ENCODE measurements around the gene CHST12. TPM values are rescaled to one million over a fixed set of nuclear protein-coding genes. Genes with fewer than 3 reads are reported as not detected.

The CHST12 gene
- total RNA-seq, 1 experiment from 2014 or later: 19.3 TPM

DNA sequence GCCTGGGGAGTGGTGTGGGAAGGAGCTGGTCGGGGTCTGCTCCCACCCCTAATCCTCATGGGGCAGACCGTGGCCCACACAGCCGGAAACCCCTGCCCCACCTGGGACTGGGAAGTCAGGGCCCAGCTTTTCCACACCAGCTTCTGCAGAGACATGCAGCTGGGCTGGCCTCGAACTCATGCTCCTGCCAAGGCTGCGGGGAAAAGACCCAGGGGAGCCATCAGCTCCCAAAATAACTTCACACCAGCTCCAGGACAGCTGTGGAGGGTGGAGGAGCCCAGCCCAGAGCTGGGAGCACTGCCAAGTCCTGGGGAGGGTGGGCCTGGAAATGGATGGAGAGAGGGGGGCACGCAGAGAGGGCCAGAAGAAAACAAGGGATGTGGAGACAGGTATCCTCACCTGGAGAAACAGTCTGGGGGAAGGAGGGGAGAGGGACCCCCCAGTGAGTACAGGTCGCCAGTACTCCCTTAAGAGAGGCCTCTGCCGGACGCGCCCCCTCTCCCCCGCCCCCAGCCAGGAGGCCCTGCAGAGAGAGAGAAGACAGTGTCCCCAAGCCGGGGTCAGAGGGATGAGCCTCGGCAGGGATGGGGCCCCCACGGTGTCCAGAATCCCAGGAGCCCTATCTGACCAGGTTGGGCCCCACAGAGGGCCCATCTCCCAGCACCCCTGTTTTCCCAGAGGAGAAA lies 84.3 kb downstream of the CHST12 start:
- Mint-ChIP-seq H3K27me3 (ENCODE audit: low read depth) (peaks cover 6% of the 10 kb centered on the region), H3K9me3 (peaks cover 6 to 17% of the 10 kb centered on the region in 2 experiments; a peak in 4 of 5 replicates), H3K36me3 (ENCODE audit: insufficient read depth in 1 of 3, low read depth in 3 of 3) (no peaks in the 10 kb centered on the region; a peak in 2 of 7 replicates), H3K4me3 (no peak overlapping the region), H3K4me1 (peaks cover 2 to 7% of the 10 kb centered on the region in 2 experiments; a peak in 2 of 4 replicates), H3K27ac (no peak overlapping the region)
- H3T11ph ChIP-seq (ENCODE audit: low read length): no peak overlapping the region
- WGBS (ENCODE audit: extremely low coverage, insufficient read length, low lambda C conversion rate): no CpG with 5 or more reads among the region's 14 CpGs
- no peak for DNase-seq
- no peak overlapping the region for H3K4ac ChIP-seq (ENCODE audit: low read depth, low read length)
- no peak overlapping the region for H4K91ac ChIP-seq (ENCODE audit: insufficient read length, low read depth, low read length)
- no peaks in the 10 kb centered on the region for H3K79me1 ChIP-seq (ENCODE audit: insufficient read depth, low read depth, low read length, poor library complexity, severe bottlenecking)
- H3K18ac ChIP-seq (ENCODE audit: insufficient read length, low read depth, low read length): no peak overlapping the region
- no peaks in the 10 kb centered on the region for H3K27me3 ChIP-seq (ENCODE audit: insufficient read depth, low read length)
- no peaks in the 10 kb centered on the region for H3K79me2 ChIP-seq (ENCODE audit: insufficient read depth, low read length)
- H3K27ac ChIP-seq (ENCODE audit: insufficient read length, low read depth, low read length): no peak overlapping the region
- peaks cover 2% of the 10 kb centered on the region for H4K20me1 ChIP-seq (ENCODE audit: control insufficient read depth, insufficient read depth, insufficient read length)
- H3K23me2 ChIP-seq (ENCODE audit: insufficient read length, low read depth, low read length, poor library complexity, severe bottlenecking): no peaks in the 10 kb centered on the region
- no peak overlapping the region for H3K56ac ChIP-seq (ENCODE audit: insufficient read length, low read depth, low read length)
- H4K8ac ChIP-seq (replicated peaks; ENCODE audit: insufficient read length, low read depth, low read length): no peak overlapping the region
- TF ChIP-seq, protein P1, sequence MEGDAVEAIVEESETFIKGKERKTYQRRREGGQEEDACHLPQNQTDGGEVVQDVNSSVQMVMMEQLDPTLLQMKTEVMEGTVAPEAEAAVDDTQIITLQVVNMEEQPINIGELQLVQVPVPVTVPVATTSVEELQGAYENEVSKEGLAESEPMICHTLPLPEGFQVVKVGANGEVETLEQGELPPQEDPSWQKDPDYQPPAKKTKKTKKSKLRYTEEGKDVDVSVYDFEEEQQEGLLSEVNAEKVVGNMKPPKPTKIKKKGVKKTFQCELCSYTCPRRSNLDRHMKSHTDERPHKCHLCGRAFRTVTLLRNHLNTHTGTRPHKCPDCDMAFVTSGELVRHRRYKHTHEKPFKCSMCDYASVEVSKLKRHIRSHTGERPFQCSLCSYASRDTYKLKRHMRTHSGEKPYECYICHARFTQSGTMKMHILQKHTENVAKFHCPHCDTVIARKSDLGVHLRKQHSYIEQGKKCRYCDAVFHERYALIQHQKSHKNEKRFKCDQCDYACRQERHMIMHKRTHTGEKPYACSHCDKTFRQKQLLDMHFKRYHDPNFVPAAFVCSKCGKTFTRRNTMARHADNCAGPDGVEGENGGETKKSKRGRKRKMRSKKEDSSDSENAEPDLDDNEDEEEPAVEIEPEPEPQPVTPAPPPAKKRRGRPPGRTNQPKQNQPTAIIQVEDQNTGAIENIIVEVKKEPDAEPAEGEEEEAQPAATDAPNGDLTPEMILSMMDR (conservative IDR thresholded peaks at IDR 0.05): no peak
- no peak overlapping the region for H2BK20ac ChIP-seq (ENCODE audit: low read depth, low read length, poor library complexity, severe bottlenecking)
- H2BK5ac ChIP-seq (ENCODE audit: insufficient read length, low read length): no peak overlapping the region
- H4K5ac ChIP-seq (ENCODE audit: insufficient read length, low read depth, low read length): no peak overlapping the region
- no peak overlapping the region for H3K9ac ChIP-seq (ENCODE audit: extremely low read depth, insufficient read length, low read length)
- H2BK120ac ChIP-seq (ENCODE audit: low read depth, low read length, poor library complexity, severe bottlenecking): no peak overlapping the region
- no peak overlapping the region for H3K4me2 ChIP-seq (ENCODE audit: insufficient read depth, insufficient read length, low read length)
- H3K14ac ChIP-seq (ENCODE audit: insufficient read depth, low read length): no peak overlapping the region; the same call in 1 of the 2 replicates
- H2BK15ac ChIP-seq (ENCODE audit: low read depth, low read length): no peak overlapping the region
- H2AK5ac ChIP-seq (ENCODE audit: insufficient read length, low read length): no peak overlapping the region
- no peaks in the 10 kb centered on the region for H3K4me1 ChIP-seq (ENCODE audit: insufficient read depth, low read length)
- no peak overlapping the region for H2BK12ac ChIP-seq (ENCODE audit: insufficient read length, low read depth, low read length)
- no peak overlapping the region for H2AFZ ChIP-seq (ENCODE audit: low read length)
- no peak overlapping the region for H3K23ac ChIP-seq (ENCODE audit: insufficient read length, low read depth, low read length)
- H3K9me3 ChIP-seq (ENCODE audit: control insufficient read depth, low read depth, low read length): no peaks in the 10 kb centered on the region

Measured in H9 (cell line).